Effector memory CD4-positive, alpha-beta T cell (primary cell): Measurements from ENCODE around the gene KCNIP4.

Source experiments
- DNase-seq, 3 donors: peaks; one replicate each; pipeline ENCODE4 v3.0.0-alpha.2; 2020
- H3K27ac ChIP-seq: 2 replicates; pipeline ENCODE4 v1.7.0; 2013; ENCODE audit warnings: mild to moderate bottlenecking, low read length, moderate library complexity; ENCODE audit not compliant: insufficient read depth, poor library complexity, severe bottlenecking
- H3K27me3 ChIP-seq: replicated peaks from 2 replicates; pipeline ENCODE4 v1.7.0; 2013; ENCODE audit warnings: mild to moderate bottlenecking, low read length; ENCODE audit not compliant: insufficient read depth, control insufficient read depth, poor library complexity, severe bottlenecking
- H3K36me3 ChIP-seq: 2 replicates; pipeline ENCODE4 v1.7.0; 2013; ENCODE audit warnings: mild to moderate bottlenecking, low read length, moderate library complexity; ENCODE audit not compliant: control insufficient read depth, insufficient read depth
- H3K4me1 ChIP-seq: 2 replicates; pipeline ENCODE4 v1.7.0; 2013; ENCODE audit warnings: low read length, mild to moderate bottlenecking; ENCODE audit not compliant: control insufficient read depth, insufficient read depth, poor library complexity, severe bottlenecking
- H3K4me3 ChIP-seq: 2 replicates; pipeline ENCODE4 v1.7.0; 2013; ENCODE audit warnings: low read length, low read depth, mild to moderate bottlenecking; ENCODE audit not compliant: insufficient read depth, poor library complexity, severe bottlenecking
- H3K9me3 ChIP-seq: 2 replicates; pipeline ENCODE4 v1.7.0; 2013; ENCODE audit warnings: mild to moderate bottlenecking, low read length, moderate library complexity; ENCODE audit not compliant: control insufficient read depth

KCNIP4 gene

GRCh38 chr4:21529214-21529613 lies 419.4 kb downstream of the KCNIP4 start:
- DNase-seq = no peak
- H3K4me3 ChIP-seq = no peak overlapping the region
- no peaks in the 10 kb centered on the region for H3K27me3 ChIP-seq
- H3K4me1 ChIP-seq = no peaks in the 10 kb centered on the region
- no peaks in the 10 kb centered on the region for H3K9me3 ChIP-seq
- H3K36me3 ChIP-seq = no peaks in the 10 kb centered on the region
- no peak overlapping the region for H3K27ac ChIP-seq

GRCh38 chr4:21522296-21522695 lies 426.3 kb downstream of the KCNIP4 start:
- no peaks in the 10 kb centered on the region for H3K9me3 ChIP-seq
- H3K4me1 ChIP-seq = no peaks in the 10 kb centered on the region
- H3K4me3 ChIP-seq = no peak overlapping the region
- no peaks in the 10 kb centered on the region for H3K27me3 ChIP-seq
- no peak for DNase-seq
- no peak overlapping the region for H3K27ac ChIP-seq
- H3K36me3 ChIP-seq = no peaks in the 10 kb centered on the region

GRCh38 chr4:21517126-21517859 lies 431.3 kb downstream of the KCNIP4 start:
- no peak overlapping the region for H3K27ac ChIP-seq
- H3K36me3 ChIP-seq = no peaks in the 10 kb centered on the region
- no peaks in the 10 kb centered on the region for H3K4me1 ChIP-seq
- no peak for DNase-seq
- H3K9me3 ChIP-seq = no peaks in the 10 kb centered on the region
- H3K4me3 ChIP-seq = no peak overlapping the region
- H3K27me3 ChIP-seq = no peaks in the 10 kb centered on the region

- no peak overlapping the region for H3K4me3 ChIP-seq
- no peaks in the 10 kb centered on the region for H3K27me3 ChIP-seq
- no peaks in the 10 kb centered on the region for H3K36me3 ChIP-seq
- DNase-seq = no peak
- no peaks in the 10 kb centered on the region for H3K9me3 ChIP-seq
- no peak overlapping the region for H3K27ac ChIP-seq
- no peaks in the 10 kb centered on the region for H3K4me1 ChIP-seq
Measured at GRCh38 chr4:21514022-21514694, 434.4 kb downstream of the KCNIP4 start.

- H3K4me1 ChIP-seq = no peaks in the 10 kb centered on the region
- no peaks in the 10 kb centered on the region for H3K36me3 ChIP-seq
- no peaks in the 10 kb centered on the region for H3K9me3 ChIP-seq
- H3K27me3 ChIP-seq = no peaks in the 10 kb centered on the region
- no peak overlapping the region for H3K4me3 ChIP-seq
- no peak overlapping the region for H3K27ac ChIP-seq
- no peak for DNase-seq
Measured at GRCh38 chr4:21512353-21512752, 436.2 kb downstream of the KCNIP4 start.

- no peak overlapping the region for H3K4me3 ChIP-seq
- H3K36me3 ChIP-seq = no peaks in the 10 kb centered on the region
- H3K4me1 ChIP-seq = no peaks in the 10 kb centered on the region
- no peak overlapping the region for H3K27ac ChIP-seq
- H3K9me3 ChIP-seq = no peaks in the 10 kb centered on the region
- no peak for DNase-seq
- no peaks in the 10 kb centered on the region for H3K27me3 ChIP-seq
Measured at GRCh38 chr4:21507439-21507838, 441.1 kb downstream of the KCNIP4 start.

GRCh38 chr4:21490682-21491081 lies 457.9 kb downstream of the KCNIP4 start:
- no peaks in the 10 kb centered on the region for H3K27me3 ChIP-seq
- H3K9me3 ChIP-seq = no peaks in the 10 kb centered on the region
- no peaks in the 10 kb centered on the region for H3K4me1 ChIP-seq
- no peaks in the 10 kb centered on the region for H3K36me3 ChIP-seq
- no peak overlapping the region for H3K4me3 ChIP-seq
- DNase-seq = no peak
- no peak overlapping the region for H3K27ac ChIP-seq

GRCh38 chr4:21476757-21477156 lies 471.8 kb downstream of the KCNIP4 start:
- no peak overlapping the region for H3K4me3 ChIP-seq
- no peaks in the 10 kb centered on the region for H3K27me3 ChIP-seq
- no peak overlapping the region for H3K27ac ChIP-seq
- DNase-seq = no peak
- no peaks in the 10 kb centered on the region for H3K4me1 ChIP-seq
- no peaks in the 10 kb centered on the region for H3K36me3 ChIP-seq
- no peaks in the 10 kb centered on the region for H3K9me3 ChIP-seq

- Histone ChIP-seq H3K9me3 (no peaks in the 10 kb centered on the region), H3K27me3 (no peaks in the 10 kb centered on the region), H3K4me1 (no peaks in the 10 kb centered on the region), H3K36me3 (no peaks in the 10 kb centered on the region), H3K4me3 (no peak overlapping the region), H3K27ac (no peak overlapping the region)
- DNase-seq = no peak
Measured at GRCh38 chr4:21474195-21474594, 474.4 kb downstream of the KCNIP4 start.

- H3K4me1 ChIP-seq = no peaks in the 10 kb centered on the region
- no peaks in the 10 kb centered on the region for H3K9me3 ChIP-seq
- DNase-seq = no peak
- no peaks in the 10 kb centered on the region for H3K36me3 ChIP-seq
- H3K4me3 ChIP-seq = no peak overlapping the region
- no peaks in the 10 kb centered on the region for H3K27me3 ChIP-seq
- no peak overlapping the region for H3K27ac ChIP-seq
Measured at GRCh38 chr4:21470535-21470934, 478.0 kb downstream of the KCNIP4 start.
